Stimulated activated CD4-positive, alpha-beta T cell treated with anti-CD3 and anti-CD28 coated beads, Interleukin-15, amount 100 ng/mL, for 24 hours (primary cell): ENCODE data around the gene EFEMP2.

Experiments
- DNase-seq: peaks from one replicate; pipeline ENCODE4 v3.0.0-alpha.2; 2020

The EFEMP2 gene

DNA sequence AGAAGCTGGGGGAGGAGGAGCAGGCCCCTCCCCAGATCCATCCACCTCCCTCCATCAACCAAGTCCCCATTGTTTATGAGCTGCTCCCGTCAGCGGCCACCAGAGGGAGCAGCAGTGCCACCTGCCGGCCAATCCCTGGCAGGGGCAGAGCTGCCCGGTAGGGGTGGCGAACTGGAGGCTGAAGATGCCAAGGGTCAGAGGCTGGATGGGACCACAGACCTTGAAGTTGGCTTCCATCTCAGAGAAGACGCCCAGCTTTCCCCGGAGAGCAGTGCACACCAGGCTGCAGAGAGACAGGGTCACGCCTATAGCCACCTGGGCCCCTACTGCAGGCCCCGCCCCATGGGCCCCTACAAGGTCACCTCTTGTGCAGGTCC is 12.1 kb upstream of the EFEMP2 start:
- DNase-seq: peak; percentile 85

DNA sequence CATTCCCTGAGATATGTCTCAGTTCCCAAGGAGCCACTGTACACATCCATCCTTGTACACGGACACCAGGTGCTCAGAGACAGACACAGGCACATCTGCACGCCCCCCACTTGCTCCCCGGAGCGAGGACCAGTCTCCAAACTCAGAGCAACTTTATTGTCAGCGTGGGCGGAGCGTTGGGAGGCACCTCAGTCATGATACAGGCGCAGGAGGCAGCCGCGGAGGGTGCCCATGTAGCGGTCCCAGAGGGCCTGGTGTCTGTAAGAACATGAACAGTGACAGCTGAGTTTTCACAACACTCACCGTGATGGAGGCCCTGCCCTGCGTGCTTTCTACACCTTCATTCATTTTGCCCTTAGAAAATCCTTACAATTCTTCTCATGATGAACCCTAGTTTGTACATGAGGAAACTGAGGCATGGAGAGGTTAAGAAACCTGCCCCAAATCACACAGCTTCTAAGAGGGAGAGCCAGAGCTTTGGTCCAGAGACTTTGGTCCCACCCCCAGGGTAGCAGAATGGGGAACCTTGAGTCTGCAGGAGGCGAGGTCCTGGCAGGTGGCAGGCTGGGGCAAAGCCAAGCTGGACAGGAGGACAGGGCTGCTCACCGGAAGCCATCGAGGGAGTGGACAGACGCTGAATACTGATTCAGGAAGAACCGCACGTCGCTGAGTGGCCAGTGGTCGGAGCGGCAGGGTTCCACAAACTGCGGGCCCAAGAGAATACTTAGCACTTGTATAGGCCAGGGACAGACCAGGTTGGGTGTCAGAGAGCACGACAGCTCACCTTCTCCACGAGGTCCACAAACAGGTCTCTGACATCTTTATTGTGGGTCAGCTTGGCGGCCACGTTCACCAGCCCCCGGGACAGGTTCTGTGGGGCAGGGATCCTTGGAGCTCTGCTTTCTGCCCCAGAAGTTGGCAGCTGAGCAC is 11.5 kb upstream of the EFEMP2 start:
- no peak for DNase-seq

DNA sequence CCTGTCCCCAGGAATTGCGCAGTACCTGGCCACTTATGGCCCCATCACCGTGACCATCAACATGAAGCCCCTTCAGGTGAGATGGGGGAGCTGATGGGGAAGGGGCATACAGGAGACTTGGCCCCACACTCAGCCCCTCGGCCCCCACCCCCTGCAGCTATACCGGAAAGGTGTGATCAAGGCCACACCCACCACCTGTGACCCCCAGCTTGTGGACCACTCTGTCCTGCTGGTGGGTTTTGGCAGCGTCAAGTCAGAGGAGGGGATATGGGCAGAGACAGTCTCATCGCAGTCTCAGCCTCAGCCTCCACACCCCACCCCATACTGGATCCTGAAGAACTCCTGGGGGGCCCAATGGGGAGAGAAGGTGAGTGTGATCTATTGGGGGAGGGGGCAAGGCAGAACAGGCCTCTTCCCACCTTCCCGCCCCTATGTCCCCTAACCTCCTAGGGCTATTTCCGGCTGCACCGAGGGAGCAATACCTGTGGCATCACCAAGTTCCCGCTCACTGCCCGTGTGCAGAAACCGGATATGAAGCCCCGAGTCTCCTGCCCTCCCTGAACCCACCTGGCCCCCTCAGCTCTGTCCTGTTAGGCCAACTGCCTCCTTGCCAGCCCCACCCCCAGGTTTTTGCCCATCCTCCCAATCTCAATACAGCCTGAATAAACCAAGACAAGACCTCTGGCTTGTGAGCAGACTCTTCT is 10.6 kb upstream of the EFEMP2 start:
- DNase-seq: no peak

GRCh38 chr11:65882120-65883057 is 9.8 kb upstream of the EFEMP2 start:
- no peak for DNase-seq

DNA sequence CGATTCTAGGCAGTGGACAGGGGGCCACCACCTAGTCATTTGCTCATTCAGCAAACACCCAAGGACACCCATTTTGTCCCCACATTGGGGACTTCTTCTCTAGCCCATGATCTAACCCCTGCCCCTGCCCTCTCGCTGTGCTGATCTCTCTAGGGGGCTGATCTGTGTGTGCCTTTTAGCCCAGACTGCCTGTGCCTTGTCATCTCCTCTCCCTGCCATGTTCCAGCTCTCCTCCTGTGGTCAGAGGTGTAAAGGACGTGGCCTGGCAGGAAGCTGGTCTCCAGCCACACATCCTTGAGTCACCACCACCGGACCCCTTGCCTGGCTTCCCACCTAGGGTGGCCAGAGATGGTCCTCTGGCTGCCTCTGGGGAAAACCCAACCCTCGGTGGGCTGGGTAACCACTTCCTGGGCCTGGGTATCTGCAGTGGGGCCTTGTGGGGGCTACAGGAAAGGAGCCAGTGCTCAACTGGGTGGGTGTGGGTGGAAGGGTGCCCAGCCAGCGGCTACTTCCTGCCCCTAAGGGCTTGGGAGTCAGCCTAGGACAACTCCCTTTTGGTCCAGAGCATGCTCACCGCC is 8.3 kb upstream of the EFEMP2 start:
- DNase-seq: no peak

- no peak for DNase-seq
Observed at GRCh38 chr11:65880027-65880426, 7.4 kb upstream of the EFEMP2 start.

DNA sequence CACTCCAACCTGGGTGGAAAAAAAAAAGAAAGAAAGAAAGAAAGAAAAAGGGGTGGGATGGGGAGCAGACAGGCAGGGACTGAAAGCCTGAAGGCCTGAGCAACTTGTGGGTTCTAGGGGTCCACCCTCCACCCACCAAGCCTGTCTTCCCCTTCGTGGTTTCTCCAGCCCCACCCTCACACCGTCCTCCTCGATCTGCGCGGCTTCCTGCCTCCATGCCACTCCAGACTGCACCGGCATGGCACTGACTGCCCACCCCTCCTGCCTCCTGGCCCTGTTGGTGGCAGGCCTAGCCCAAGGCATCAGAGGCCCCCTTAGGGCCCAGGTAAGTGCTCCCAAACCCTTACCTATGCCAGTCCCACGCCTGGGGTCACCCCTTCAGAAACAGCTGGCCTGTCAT is 7.0 kb upstream of the EFEMP2 start, which contains the start of gene CTSW:
Gene CTSW, plus strand, starts transcription at position 221 of the 400 bp plus-strand sequence. Its CDS starts 18 bp downstream, at position 239.
- DNase-seq: peak; percentile 53

DNA sequence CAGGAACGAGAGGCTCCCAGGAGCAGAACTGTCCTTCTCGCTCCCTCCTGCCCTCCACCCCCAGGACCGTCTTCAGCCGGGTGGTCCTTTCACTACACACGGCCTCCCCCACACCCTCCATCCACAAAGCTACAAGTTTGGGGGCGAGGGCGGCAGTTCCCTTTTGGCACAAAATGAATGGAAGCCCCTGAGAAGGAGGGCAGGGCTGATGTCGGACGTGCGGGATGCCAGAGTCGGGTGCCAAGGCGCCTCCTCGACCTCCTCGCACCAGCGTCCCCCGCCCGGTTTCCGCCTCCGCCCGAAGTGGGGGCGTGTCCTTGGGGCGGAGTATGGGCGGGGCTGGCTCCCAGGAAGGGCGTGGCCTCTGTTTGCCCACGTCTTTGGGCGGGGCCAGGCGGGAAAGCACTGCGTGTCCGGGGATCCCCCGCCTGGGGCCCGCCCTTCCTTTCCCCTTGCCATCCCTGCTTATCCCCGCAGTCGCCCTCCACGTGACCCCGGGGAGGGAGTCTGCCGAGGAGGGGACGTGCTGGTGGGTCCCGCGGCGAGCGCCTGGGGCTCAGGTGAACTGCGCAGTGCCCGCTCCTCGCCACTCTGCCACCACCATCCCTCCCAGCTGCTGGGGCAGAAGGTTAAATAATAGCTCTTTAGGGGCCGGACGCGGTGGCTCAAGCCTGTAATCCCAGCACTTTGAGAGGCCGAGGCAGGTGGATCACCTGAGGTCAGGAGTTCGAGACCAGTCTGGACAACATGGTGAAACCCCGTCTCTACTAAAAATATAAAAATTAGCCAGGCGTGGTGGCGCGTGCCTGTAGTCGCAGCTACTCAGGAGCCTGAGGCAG is 937 bp upstream of the EFEMP2 start:
- DNase-seq: peak; percentile 96

GRCh38 chr11:65871811-65872548 is 620 bp downstream of the EFEMP2 start:
- no peak for DNase-seq

- DNase-seq: no peak
Observed at GRCh38 chr11:65870706-65871681, 1.6 kb downstream of the EFEMP2 start.

GRCh38 chr11:65870307-65870658 is 2.3 kb downstream of the EFEMP2 start:
- DNase-seq: no peak

DNA sequence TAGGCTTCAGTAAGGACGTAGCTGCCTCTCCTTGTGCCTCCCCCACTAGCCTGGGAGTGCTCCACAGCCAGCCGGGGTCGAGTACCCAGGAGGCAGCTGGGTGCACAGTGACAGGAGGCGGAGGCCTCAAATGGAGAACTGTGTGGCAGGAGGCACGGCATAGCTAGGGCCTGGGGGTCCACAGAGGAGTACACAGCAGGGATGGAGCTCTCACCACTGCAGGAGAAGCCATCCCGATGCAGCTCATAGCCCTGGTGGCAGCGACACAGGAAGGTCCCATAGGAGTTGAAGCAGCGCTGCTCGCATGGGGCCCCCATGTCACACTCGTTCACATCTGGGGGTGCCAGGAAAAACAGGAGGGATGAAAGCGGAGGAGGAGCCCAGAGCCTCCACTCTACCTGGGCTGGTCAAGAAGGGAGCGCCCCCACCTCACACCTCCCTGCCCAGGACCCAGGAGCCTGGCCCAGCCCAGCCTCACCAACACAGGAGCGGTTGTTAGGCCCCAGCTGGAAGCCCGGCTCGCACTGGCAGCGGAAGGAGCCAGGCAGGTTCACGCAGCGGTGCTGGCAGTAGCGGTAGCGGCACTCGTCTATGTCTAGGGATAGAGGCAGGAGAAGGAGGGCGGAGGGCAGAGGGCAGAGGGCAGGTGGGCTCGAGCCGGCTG is 2.8 kb downstream of the EFEMP2 start:
- DNase-seq: no peak

GRCh38 chr11:65868907-65869306 is 3.7 kb downstream of the EFEMP2 start:
- DNase-seq: no peak

GRCh38 chr11:65868076-65868667 is 4.4 kb downstream of the EFEMP2 start:
- no peak for DNase-seq

DNA sequence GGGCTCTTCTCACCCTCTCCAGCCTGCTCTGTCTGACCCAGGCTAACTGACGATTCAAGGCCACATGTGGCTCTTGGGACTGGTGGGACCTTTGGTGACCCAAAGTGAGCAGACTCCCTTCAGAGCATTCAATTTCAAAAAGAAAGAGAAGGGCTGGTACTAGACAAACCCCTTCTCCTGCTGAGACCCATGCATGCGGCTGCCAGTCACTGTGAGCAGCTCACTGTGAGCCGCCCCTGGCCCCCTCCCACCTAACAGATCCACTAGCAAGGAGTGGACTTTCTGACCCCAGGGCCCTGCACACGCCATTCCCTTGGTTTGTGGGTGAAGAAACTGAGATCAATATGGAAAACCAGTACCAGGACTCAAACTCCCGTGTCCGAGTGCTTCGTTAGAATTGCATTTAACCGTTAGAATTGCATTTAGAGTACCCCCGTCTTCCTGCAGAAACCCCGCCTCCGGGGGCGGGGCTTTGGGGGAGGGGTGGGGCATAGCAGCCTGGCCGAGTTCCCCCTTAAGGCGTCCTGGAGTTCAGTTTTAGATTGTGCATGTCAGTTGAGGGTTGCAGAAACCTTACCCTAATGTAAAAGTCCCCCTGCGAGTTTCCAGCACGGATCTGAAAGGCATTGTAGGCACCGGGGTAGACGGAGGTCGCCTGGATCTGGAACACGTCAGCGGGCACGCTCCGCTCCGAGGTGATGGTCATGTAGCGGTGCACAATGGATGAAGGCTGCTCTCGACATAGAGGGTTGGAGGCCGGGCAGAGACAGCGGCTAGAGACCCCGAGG is 5.1 kb downstream of the EFEMP2 start:
- peak; percentile 45 for DNase-seq

DNA sequence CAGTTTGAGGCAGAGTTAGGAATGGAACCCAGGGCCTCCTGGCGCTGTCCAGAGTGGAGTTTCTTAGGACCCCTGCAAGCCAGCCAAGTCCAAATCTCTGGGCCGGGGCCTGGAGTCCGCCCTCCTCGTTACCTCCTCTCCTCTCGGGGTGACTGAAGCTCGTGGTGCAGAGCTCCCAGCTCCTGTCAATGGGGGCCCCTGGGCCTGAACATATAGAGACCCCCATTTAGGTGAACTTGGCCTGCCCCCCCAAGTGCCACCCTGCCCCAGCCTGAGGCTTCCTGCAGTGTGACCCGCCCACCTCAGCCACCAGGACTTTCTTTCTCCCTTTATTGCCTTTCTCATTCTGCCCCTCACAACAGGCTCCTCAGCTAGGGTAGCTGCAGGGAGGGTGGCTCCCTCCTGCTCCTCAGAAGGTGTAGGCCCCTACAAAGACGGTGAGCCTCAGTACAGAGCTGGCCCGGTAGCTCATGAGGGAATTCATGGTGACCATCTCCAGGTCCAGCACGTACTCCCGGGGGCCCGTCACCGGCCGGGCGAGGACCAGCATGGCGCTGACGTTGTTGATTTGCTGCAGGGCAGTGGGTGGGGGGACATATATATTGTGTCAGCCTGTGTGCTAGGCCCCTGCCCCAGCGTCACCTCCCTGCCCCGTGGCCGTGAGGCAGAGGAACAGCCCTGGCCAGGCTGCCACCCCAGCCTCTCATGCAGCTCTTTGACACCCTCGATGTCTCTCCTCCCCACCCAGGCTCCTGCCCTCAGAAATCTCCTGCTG is 5.9 kb downstream of the EFEMP2 start:
- DNase-seq: no peak

DNA sequence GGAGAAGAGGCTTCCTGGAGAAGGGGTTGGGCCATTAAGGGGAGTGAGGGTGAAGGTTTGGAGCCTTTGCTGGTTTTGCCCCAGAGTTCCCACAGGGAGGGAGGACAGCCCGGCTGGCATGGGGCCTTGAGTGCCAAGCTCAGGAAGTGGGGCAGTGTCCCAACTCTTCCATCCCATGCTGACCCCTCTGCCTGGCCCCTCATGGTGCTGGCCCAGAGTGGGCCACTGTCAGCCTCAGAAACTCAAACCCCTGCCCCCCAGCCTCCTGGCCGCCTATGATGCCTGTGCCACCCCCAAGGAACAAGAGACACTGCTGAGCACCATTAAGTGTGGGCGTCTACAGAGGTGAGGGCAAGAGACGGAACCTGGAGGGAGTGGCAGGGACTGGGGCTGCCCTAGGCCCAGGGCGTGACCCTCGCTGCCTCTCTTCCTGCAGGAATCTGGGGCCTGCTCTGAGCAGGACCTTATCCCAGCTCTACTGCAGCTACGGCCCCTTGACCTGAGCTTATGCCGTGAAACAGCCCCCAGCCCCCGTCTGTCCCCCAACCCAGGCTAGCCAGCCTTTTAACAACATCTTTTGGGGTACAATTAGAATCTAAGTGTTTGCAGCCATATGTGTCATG is 6.9 kb downstream of the EFEMP2 start:
- DNase-seq: no peak
